Activated T-cell treated with anti-CD3 and anti-CD28 coated beads, Interleukin-2, amount 50 U/mL, for 48 hours (primary cell): ENCODE data around the gene AMACR.

Source experiments
- DNase-seq, 2 experiments: peaks; one replicate each; pipeline ENCODE4 v3.0.0-alpha.2; 2020

Gene AMACR

GRCh38 chr5:34005681-34006080 is 2.2 kb downstream of the AMACR start:
- DNase-seq = no peak

- peak in 1 of 2 experiments; percentile 30 for DNase-seq
Observed at GRCh38 chr5:34005211-34005610, 2.6 kb downstream of the AMACR start.

- no peak for DNase-seq
Observed at GRCh38 chr5:34003941-34004340, 3.9 kb downstream of the AMACR start.

- DNase-seq = peak in 1 of 2 experiments; percentile 26
Observed at GRCh38 chr5:34002629-34003328, 5.1 kb downstream of the AMACR start.

- no peak for DNase-seq
Observed at GRCh38 chr5:34001241-34001841, 6.5 kb downstream of the AMACR start.

GRCh38 chr5:33999978-34000377 is 7.9 kb downstream of the AMACR start:
- no peak for DNase-seq

- peak in 1 of 2 experiments; percentile 35 for DNase-seq
Observed at GRCh38 chr5:33997331-33997983, 10.4 kb downstream of the AMACR start.

- no peak for DNase-seq
Observed at GRCh38 chr5:33995865-33996264, 12.0 kb downstream of the AMACR start.

GRCh38 chr5:33994845-33995244 is 13.0 kb downstream of the AMACR start:
- no peak for DNase-seq

- no peak for DNase-seq
Observed at GRCh38 chr5:33992864-33993263, 15.0 kb downstream of the AMACR start.

- no peak for DNase-seq
Observed at GRCh38 chr5:33985447-33985846, 22.4 kb downstream of the AMACR start.

- DNase-seq = no peak
Observed at GRCh38 chr5:33984671-33985124, 23.2 kb downstream of the AMACR start, which contains the start of gene SLC45A2. Gene SLC45A2, minus strand, starts transcription at chr5:33984693. Its CDS starts 110 bp downstream, at chr5:33984583.

- DNase-seq = no peak
Observed at GRCh38 chr5:33984178-33984577, 23.7 kb downstream of the AMACR start.

- no peak for DNase-seq
Observed at GRCh38 chr5:33981408-33982162, 26.3 kb downstream of the AMACR start.

GRCh38 chr5:33980030-33980429 is 27.8 kb downstream of the AMACR start:
- no peak for DNase-seq

- no peak for DNase-seq
Observed at GRCh38 chr5:33978306-33978705, 29.5 kb downstream of the AMACR start.

- DNase-seq = no peak
Observed at GRCh38 chr5:33976307-33976706, 31.5 kb downstream of the AMACR start.

- no peak for DNase-seq
Observed at GRCh38 chr5:33975852-33976251, 32.0 kb downstream of the AMACR start.

- no peak for DNase-seq
Observed at GRCh38 chr5:33973271-33973670, 34.6 kb downstream of the AMACR start.

GRCh38 chr5:33969572-33970452 is 38.0 kb downstream of the AMACR start:
- peak in 1 of 2 experiments; percentile 17 for DNase-seq

- DNase-seq = no peak
Observed at GRCh38 chr5:33968211-33969005, 39.4 kb downstream of the AMACR start.
